HepG2 (cell line): ENCODE data around the gene FAM78A. TPM values are rescaled to one million over a fixed set of nuclear protein-coding genes. Genes with fewer than 3 reads are reported as not detected.
A peak's percentile ranks its signal among the peaks of the same experiment; 100 is the strongest.

Experiments
- ATAC-seq: fragments of 200-7000 bp; cut with Tn5 transposase; 3 replicates; pipeline ENCODE4 v1.9.1; 2020; ENCODE audit warnings: mild to moderate bottlenecking, moderate library complexity
- BruUV-seq: library from RNA; stranded (reverse); fragments of 400-500 nt; replicated peaks from 2 replicates; lab custom pipeline; 2021; lab: Mats Ljungman, UMichigan
- CTCF ChIA-PET: fragments of 300-600 bp; formaldehyde crosslinking; extraction: SDS; loops from one replicate; lab custom pipeline; 2021; ENCODE audit warnings: low total read pairs, inconsistent platforms, low intra/inter-chr PET ratio; lab: Yijun Ruan, JAX
- POLR2A ChIA-PET: fragments of 350-600 bp; sonication (Branson Sonifier 250); formaldehyde crosslinking; loops from one replicate; lab custom pipeline; 2020; ENCODE audit warnings: antibody characterized with exemption, inconsistent platforms; lab: Yijun Ruan, JAX
- DNase-seq: peaks from one replicate; pipeline ENCODE4 v3.0.0-alpha.2; 2015; ENCODE audit warnings: low spot score
- FAIRE-seq: peaks from 3 replicates; lab custom pipeline; 2011; peaks lifted over from hg19 to GRCh38; lab: Jason Lieb, UNC
- H2AFZ ChIP-seq: one replicate; pipeline ENCODE4 v1.6.1; 2011; ENCODE audit warnings: low read length, inconsistent platforms
- H3K27ac ChIP-seq: fragments of 300-600 bp; 3 replicates; pipeline ENCODE4 v1.8.0; 2011; ENCODE audit warnings: mixed run types, mild to moderate bottlenecking, mixed read lengths, low read length, inconsistent platforms; ENCODE audit not compliant: insufficient read depth; ENCODE audit errors: extremely low read length
- H3K27me3 ChIP-seq, 2 experiments: fragments of 200-600 bp in 1 of 2; 2 replicates in 1 of 2; 3 replicates in 1 of 2; pipeline versions ENCODE4 v1.6.0 to v1.8.0; 2011; ENCODE audit warnings: low read length in 2 of 2, mild to moderate bottlenecking in 2 of 2, moderate library complexity in 2 of 2, inconsistent platforms in 1 of 2; ENCODE audit not compliant: insufficient read depth in 2 of 2, control insufficient read depth in 1 of 2
- H3K36me3 ChIP-seq, 2 experiments: fragments of 200-600 bp in 1 of 2; replicated peaks in 1 of 2; 2 replicates in 1 of 2; 3 replicates in 1 of 2; pipeline versions ENCODE4 v1.5.1 to v1.8.0; 2011; ENCODE audit warnings: low read length in 2 of 2, inconsistent platforms in 1 of 2; ENCODE audit not compliant: insufficient read depth in 2 of 2, control insufficient read depth in 1 of 2
- H3K4me1 ChIP-seq: 2 replicates; pipeline ENCODE4 v1.5.1; 2012; ENCODE audit warnings: low read length, inconsistent platforms; ENCODE audit not compliant: insufficient read depth
- H3K4me2 ChIP-seq: 2 replicates; pipeline ENCODE4 v1.6.0; 2011; ENCODE audit warnings: low read depth, low read length, inconsistent platforms
- H3K4me3 ChIP-seq, 3 experiments: fragments of 200-600 bp in 1 of 3; sonication (generic), shearing (Covaris generic) in 1 of 3; replicated peaks in 1 of 3; 2 replicates each; pipeline ENCODE4 v1.5.1; 2011 to 2016; ENCODE audit warnings: low read length in 3 of 3, inconsistent platforms in 2 of 3, low read depth in 2 of 3, mild to moderate bottlenecking in 2 of 3, control low read depth in 1 of 3, mixed read lengths in 1 of 3; ENCODE audit not compliant: insufficient read depth in 1 of 3
- H3K79me2 ChIP-seq: one replicate; pipeline ENCODE4 v1.6.1; 2011; ENCODE audit warnings: low read length, inconsistent platforms; ENCODE audit not compliant: insufficient read depth
- H3K9ac ChIP-seq: 2 replicates; pipeline ENCODE4 v1.6.0; 2011; ENCODE audit warnings: mild to moderate bottlenecking, low read depth, low read length, inconsistent platforms; ENCODE audit not compliant: insufficient read depth
- H3K9me3 ChIP-seq: 2 replicates; pipeline ENCODE4 v1.5.1; 2012; ENCODE audit warnings: mild to moderate bottlenecking, low read length
- H4K20me1 ChIP-seq: 2 replicates; pipeline ENCODE4 v1.6.0; 2011; ENCODE audit warnings: inconsistent platforms, mild to moderate bottlenecking, low read length, moderate library complexity; ENCODE audit not compliant: insufficient read depth
- BCL6 ChIP-seq: IDR thresholded peaks from 2 replicates; pipeline ENCODE4 v1.6.1; 2016; ENCODE audit warnings: missing genetic modification reagents, missing compliant biosample characterization
- CREB1 ChIP-seq, 2 experiments: fragments of 450-650 bp in 1 of 2; IDR thresholded peaks; 2 replicates each; pipeline ENCODE4 v1.6.1; 2016 to 2017; ENCODE audit warnings: control low read depth in 1 of 2, mild to moderate bottlenecking in 1 of 2, missing compliant biosample characterization in 1 of 2, missing genetic modification characterization in 1 of 2
- HMG20B ChIP-seq: conservative IDR thresholded peaks from 2 replicates; pipeline ENCODE4 v1.6.1; 2016; ENCODE audit warnings: missing genetic modification reagents, missing compliant biosample characterization
- NR2F1 ChIP-seq, 2 experiments: fragments of 450-650 bp in 1 of 2; formaldehyde crosslinking in 1 of 2; IDR thresholded peaks; 2 replicates each; pipeline versions ENCODE4 v1.5.0 to v1.6.1; 2016 to 2020; ENCODE audit warnings: mild to moderate bottlenecking in 1 of 2, missing compliant biosample characterization in 1 of 2, missing genetic modification reagents in 1 of 2, moderate library complexity in 1 of 2
- ZBTB33 ChIP-seq: sonication (generic); formaldehyde crosslinking; IDR thresholded peaks from 2 replicates; pipeline ENCODE4 v1.4.0; 2020; ENCODE audit warnings: missing genetic modification reagents
- ZNF263 ChIP-seq: sonication (generic); formaldehyde crosslinking; IDR thresholded peaks from 2 replicates; pipeline ENCODE4 v1.4.0; 2020; ENCODE audit warnings: missing genetic modification reagents
- WGBS: methylation state at CpG from one replicate; pipeline ENCODE4 v1.1.6; 2017; ENCODE audit warnings: low lambda C conversion rate; 5-methylcytosine and 5-hydroxymethylcytosine counted together
- in situ Hi-C: cut with HindIII; loops from 2 replicates; pipeline ENCODE4 v1.10.0; 2017; ENCODE audit warnings: low pct_unique_long_range_greater_than_20kb; ENCODE audit not compliant: extremely low pct_ligation_motif_present
- intact Hi-C: fragments of 100-400 bp; cut with micrococcal nuclease; formaldehyde crosslinking; loops from one replicate; pipeline ENCODE4 v1.10.0; 2022; ENCODE audit not compliant: unreplicated experiment
- polyA plus RNA-seq, 8 experiments: library from polyadenylated mRNA; depleted of rRNA in 3 of 8; stranded (reverse) in 7 of 8; unstranded in 1 of 8; fragments of >200 nt; fragmentation: Illumina TruSeq in 4 of 8; extraction: Trizol in 4 of 8; gene quantifications; 2 replicates each; pipeline versions ENCODE4 v1.2.1 to v1.2.3, GENCODE V29; 2011 to 2016; ENCODE audit warnings: low read depth in 4 of 8, missing spikeins in 1 of 8, mixed read lengths in 1 of 8; ENCODE audit not compliant: insufficient read depth in 1 of 8
- total RNA-seq, 5 experiments: library from RNA; depleted of rRNA; stranded (reverse); fragments of >200 nt; fragmentation: Illumina TruSeq; extraction: Trizol; gene quantifications; 2 replicates each; pipeline ENCODE4 v1.2.3, GENCODE V29; 2016; ENCODE audit warnings: low read depth in 1 of 5

The FAM78A gene
- total and polyA plus RNA-seq, 2 of the 13 experiments (the other 11 are each of a cell fraction or from before 2014, with no cell fraction given): 0.18 to 0.62 TPM

GRCh38 chr9:131266266-131267229 lies 9.8 kb downstream of the FAM78A start (continued):
- TF ChIP-seq NR2F1 (CRISPR knock-in tag; IDR thresholded peaks at IDR 0.05) (no peak), BCL6 (CRISPR knock-in tag) (peak; percentile 7; the same call in 1 of the 2 replicates), ZNF263 (CRISPR knock-in tag) (peak; percentile 82), CREB1 (IDR thresholded peaks at IDR 0.05) (0 out of 2 replicates have a peak, but pooled peaks have one; percentile 6), CREB1 (CRISPR knock-in tag; IDR thresholded peaks at IDR 0.05) (no peak)

GRCh38 chr9:131264231-131264630 lies 12.1 kb downstream of the FAM78A start:
- Histone ChIP-seq H3K79me2 (no peaks in the 10 kb centered on the region), H3K9ac (no peak overlapping the region), H3K27ac (no peak overlapping the region), H3K27me3 (peaks cover 9 to 41% of the 10 kb centered on the region in 2 experiments; a peak in 4 of 5 replicates), H3K9me3 (no peaks in the 10 kb centered on the region), H3K36me3 (no peaks in the 10 kb centered on the region), H4K20me1 (no peaks in the 10 kb centered on the region), H3K4me2 (no peak overlapping the region), H2AFZ (no peak overlapping the region), H3K4me3 (no peak overlapping the region), H3K4me1 (peaks cover 36% of the 10 kb centered on the region)
- ATAC-seq (no peak), DNase-seq (no peak), FAIRE-seq (no peak)
- ChIA-PET POLR2A (no interaction called here), CTCF (no interaction called here)
- no TSS peak for BruUV-seq
- in situ Hi-C loops: no loop called here
- TF ChIP-seq ZBTB33 (CRISPR knock-in tag) (peak; percentile 53; the same call in 1 of the 2 replicates), HMG20B (no peak)
- intact Hi-C loops: no loop called here
- 25% methylated on average over 2 of the region's 11 CpGs for WGBS
